T-helper 1 cell (primary cell): Measurements from ENCODE around the gene GTSE1.

ENCODE experiments used
- DNase-seq, 5 donors: peaks; one replicate each; pipeline ENCODE4 v3.0.0-alpha.2; 2012 to 2020

GTSE1 gene

DNA sequence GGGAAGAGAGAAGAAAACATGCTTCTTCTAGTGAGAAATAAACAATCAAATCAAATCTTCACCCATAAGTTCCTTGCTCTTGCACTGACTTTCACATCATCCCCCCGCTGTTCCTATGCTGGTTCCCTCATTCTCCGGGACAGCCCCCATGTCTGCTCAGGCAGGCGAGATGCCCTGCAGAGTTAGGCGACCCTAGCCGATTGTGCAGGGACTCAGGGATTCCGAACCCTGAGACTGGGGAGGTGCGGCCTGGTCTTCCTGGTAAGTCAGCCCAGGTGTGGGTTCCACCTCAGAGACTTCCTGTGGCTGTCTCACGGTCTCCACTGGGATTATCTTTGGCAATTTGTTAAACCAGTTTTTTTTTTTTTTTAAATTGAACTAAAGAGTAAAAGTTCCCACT, 22.3 kb upstream of the GTSE1 start:
- DNase-seq: no peak

DNA sequence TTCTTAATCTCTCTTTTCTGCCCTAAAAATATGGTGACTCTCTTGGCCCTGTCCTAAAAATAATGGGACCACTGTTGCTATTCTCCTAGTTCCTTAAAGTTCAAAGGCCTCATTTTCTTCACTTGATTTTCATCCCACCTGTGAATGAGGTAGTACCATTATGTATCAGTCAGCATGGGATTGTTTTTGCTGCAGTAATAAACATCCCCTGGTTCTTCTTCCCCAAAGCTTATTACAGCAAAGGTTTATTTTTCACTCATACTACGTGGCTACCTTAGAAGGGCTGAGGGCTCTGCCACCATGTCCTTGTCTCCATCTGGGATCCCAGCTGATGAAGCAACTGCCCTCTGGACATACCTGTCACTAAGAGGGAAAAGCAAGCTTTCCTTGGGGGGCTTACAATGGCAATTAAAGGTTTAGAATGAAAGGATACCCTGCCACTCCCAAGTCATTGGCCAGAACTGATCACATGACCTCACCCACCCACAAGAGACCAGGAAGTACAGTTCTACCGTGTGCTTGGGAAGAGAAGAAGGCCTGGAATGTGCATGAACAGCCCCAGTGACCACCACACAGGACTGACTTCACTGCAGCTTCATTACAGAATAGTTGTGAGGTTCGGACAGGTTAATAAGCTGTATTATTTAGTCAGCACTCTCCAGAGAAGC, 21.1 kb upstream of the GTSE1 start:
- DNase-seq: no peak

DNA sequence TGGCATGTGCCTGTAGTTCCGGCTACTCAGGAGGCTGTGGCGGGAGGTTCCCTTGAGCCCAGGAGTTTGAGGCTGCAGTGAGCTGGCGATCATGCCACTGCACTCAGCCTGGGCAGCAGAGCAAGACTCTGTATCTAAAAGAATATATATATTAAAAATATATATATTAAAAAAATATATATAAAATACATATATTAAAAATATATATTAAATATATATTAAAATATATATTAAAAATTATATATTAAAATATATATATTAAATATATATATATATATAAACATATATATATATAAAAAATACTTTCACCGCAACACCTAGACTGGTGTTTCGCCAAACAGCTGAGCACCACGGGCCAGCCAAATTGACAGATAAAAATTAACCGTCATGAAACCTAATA, 20.1 kb upstream of the GTSE1 start:
- no peak for DNase-seq

DNA sequence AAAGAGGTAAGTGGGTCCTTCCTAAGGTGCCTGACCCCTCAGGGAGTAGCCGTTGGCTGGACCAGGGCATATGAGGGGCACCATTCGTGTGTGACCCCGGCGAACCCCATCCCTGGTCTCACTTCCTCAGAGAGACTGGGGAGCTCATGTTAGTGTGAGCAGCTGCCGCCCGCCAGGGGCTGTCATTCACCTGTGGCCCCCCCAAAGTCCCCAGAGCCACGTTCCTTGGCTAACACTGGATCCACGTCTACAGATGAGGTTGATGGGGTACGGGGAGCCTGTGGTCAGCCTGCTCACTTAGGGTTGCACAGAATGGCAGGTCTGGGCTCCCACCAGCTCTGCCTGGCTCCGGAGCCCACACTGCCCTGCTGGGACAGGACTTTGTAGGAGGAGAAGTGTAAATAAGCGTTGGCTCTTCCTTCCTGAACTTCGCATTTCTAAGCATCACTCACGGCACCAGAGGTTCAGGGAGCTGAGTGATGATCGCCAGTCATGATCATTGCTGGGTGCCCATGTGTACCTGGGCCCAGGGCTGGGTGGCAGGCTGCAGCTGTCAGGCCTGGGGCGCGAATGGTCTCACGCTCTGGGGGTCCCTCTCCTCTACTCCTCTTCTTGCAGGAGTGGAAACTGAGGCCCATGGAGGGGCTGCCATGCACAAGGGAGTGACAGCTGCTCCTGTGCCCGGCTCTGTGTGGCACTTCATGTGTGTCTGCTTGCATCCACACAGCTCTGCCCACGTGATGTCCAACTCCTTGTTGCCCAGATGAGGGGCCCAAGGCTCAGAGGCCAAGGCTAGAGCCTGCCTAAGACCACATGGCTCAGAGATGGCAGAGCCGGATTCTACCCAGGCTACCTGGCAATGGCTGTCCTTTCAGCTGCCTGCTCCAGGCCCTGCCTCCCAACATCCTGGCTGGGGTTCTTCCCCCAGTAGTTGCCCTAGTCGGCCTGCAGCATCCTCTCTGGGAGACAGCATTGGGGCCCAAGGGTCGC, 17.7 kb upstream of the GTSE1 start:
- no peak for DNase-seq

DNA sequence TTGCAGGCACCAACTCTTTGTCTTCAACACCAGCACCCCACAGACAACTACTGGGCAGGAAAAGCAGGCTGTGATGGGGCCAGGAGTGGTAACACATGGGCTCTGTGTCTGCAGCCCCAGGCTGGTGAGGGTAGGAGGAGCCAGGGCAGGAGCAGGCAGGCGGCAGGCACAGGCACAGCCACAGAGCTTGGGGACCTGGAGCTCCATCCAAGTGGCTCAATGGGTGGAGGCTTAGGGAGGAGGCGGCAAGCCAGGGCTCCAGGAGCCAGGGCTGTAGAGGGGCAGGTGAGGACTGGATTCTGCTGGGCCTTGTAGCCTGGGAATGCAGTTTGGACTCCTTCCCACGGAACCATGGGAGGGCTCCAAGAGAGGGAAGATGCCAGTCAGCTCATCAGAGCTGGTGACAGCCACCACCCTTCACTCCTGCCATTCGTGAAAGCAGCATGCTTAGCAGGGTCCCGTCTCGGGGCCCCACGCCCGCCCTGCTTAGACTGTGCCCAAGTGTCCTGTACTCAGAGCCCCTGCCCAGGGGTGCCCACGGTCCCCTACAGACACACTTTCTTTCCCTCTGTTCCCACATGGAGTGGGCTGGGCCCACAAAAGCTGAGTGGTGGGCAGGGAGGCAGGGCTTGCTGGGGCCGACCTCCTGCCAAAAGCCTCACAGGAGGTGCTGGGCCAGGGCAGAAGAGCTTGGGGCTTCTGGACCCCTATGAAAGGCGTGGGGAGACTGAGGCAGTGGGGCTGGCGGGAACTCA, 16.4 kb upstream of the GTSE1 start:
- DNase-seq: no peak

DNA sequence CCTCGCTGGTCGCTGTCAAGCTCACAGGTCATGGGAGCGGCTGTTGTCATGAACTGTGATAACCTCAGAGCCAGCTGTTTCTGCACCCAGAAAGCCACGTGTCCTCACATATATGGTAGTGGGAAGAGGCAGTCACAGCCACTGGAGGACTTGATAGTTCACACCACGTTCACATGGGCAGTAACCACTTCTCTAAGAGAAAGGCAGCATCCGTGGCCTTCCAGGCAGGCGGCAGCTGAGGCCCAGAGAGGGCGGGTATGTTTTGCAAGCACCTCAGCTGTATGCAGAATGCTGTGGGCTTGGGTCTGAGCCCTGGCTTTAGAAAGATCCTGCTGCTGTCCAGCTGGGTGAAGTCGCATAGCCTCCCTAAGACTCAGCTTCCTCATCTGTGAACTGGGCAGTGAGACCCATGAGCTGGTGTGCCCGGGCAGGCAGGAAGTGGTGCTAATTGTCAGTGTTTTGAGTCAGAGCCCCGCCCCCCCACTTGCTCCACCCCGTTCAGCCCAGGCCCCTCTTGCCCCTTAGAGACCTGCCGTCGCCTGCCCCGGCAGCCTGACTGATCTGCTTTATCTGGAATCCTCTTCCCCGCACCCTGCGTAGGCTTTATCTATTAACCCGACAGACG, 15.6 kb upstream of the GTSE1 start:
- no peak for DNase-seq

DNA sequence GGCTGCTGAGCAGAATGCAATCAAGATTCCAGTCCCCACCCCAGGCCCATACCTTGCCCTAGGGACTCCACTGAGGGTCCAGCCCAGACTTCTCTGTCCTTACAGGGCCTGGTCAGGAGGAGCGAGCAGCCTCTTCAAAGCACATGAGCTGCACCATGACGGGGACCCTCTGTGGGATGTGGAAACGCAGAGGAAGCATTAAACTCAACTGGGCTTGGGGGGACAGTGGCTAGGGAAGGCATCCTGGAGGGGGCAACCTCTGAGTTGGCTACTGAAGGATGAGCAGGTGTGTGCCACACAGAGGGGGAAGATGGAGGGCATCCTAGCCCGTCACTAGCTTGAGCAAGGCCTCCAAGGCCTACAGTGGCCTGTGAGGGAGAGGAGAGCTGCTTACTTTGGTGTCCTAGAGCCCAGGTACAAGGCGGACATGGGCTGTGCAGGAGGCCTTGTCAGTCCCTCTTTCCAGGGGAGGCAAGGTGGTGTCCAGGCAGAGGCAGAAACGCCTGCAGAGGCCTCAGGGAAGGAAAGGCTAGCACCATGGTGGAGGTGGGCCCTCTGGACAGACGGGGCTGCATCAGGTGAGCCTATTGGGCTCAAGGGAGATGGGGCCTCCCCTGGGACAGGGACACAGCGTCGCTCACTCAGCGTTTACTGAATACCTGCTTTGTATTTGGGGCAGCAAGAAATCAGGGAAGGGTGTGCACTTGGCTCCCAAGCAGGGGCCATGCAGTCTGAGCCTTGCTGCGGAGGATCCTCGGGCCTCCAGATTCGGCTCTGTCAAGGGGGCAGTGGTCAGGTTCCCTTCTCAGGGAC, 14.6 kb upstream of the GTSE1 start:
- DNase-seq: no peak

DNA sequence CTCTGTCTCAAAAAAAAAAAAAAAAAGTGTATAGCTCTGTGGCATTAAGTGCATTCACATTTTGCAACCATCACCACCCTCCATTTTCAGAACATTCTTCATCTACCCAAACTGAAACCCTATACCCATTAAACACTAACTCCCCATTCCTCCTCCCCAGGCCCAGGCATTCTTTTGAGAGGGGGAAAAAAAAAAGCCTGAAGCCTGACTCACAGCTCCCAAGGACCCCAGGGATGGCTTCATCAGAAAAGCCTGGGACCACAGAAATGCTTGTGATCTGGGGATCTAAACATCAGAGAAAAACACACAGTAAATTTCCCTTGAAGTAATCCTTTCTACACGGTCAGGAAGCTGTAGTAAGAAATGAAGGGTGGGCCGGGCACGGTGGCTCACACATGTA, 10.7 kb upstream of the GTSE1 start:
- DNase-seq: no peak

DNA sequence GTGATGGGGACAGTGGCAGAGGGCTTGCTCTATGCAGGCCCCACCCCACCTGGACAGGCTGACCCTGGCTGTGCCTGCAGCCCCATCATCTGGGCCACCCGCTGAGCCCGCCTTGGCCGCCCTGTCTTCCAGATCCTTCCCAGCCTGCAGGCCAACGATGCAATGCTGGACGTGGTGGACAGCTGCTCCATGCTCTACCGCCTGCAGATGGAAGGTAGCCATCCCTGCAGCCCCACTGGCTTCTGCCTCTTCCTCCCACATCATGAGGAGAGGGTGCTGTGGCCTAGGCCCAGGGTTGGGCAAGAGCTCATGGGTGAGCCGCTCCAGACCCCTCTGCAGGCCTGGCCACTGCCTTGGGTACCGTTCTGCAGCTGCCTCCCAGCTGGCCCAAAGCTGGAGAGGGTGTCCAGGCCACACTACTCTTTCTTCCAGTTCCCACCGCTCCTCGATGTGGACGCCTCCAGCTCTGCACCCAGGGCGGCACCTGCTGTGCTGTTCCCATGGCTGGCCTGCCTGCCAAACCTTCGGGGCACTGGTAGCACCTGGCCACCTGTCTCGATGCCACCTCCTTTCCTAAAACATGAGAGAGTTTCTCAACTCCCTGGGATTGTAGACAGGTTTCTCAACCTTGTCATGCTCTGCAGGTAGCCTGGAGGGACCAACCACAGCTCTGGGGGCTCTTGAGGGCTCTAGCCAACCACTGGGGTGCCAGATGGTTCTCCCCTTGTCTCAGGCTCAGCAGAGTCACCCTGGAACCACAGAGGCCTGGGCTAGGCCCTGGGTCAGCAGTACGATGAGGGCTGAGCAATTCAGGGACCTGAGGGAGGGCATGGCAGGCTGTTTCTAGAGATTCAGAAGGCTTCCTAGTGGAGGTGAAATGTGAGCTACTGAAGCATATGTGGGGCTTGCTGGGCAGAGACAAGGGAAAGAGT, 9.5 kb upstream of the GTSE1 start:
- DNase-seq: no peak

DNA sequence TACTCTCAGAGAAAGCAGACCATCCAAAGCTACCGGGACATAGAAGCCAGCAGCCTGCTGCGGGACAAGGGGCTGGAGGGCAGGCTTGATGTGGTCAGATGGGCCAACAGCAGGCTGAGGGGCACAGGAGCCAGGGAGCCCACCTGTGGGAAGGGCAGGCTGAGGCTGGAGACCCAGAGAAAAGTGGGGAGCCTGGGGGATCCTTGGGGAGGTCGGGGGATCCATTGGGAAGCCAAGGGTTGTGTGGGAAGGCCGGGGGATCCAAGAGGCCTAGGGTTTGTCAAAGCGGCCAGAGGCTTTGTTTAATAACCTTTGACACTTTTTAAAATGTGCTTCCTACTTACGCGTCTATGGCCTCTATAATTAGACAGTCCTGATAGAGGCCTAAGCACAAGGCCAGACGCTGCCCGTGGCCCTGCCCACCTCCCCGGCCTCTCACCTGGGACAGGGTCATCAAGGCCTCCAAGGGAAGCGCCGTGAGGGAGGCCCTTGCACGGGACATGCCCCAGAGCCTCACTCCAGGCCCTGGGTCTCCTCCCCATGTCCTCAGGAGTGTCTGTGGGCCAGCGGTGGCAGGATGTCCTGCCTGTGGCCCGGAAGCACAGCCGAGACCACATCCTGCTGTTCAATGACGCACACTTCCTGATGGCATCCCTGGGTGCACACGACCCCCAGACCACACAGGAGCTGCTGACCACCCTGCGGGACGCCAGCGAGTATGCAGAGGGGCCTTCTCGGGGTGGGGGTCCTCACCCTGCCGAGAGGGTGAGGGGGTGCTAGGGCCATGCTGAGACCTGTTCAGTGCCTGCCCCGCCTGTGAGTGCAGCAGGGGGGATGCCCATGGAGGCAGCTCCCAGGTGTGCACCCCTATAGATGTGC, 8.6 kb upstream of the GTSE1 start:
- DNase-seq: peak in 1 of 5 donors; percentile 86

DNA sequence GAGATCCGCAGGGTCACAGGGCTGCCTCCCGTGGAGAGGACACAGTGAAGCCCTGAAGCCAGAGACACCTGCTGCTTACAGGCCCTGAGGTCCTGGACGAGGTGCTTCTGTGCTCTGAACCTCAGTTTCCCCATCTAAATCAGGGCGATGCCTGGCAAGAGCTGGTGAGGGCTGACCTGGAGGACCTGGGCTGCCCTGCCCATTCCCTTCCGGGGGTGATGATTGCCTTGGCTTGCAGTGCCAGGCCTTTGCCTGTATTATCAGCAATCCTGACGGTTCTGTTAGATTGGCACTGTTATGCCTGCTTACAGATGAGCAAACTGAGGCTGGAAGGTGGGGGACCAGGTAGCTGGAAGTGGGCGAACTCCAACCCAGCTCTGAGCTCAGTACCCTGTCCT, 7.8 kb upstream of the GTSE1 start:
- no peak for DNase-seq

DNA sequence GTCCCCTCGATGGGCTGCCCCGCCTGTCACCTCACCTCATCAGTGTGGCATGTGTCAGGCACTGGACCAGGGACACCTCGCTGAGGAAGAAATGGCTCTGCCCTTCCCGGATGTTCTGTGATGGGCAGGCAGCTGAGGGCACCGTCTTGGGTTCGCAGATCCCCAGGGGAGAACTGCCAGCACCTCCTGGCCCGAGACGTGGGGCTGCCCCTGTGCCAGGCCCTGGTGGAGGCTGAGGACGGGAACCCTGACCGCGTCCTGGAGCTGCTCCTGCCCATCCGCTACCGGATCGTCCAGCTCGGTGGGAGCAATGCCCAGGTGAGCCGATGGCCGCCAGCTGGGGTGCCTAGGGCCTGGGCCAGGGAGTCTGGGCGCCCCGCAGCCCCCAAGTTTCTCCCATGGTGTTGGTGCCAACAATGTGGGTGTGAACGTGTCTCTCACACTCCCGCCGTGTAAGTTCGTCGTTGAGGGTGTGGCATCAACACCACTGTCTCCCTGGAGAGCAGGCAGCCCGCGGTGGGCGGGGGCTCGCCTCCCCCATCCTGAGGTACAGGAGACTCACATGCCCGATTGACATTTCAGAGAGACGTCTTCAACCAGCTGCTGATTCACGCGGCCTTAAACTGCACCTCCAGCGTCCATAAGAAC, 7.3 kb upstream of the GTSE1 start:
- no peak for DNase-seq

DNA sequence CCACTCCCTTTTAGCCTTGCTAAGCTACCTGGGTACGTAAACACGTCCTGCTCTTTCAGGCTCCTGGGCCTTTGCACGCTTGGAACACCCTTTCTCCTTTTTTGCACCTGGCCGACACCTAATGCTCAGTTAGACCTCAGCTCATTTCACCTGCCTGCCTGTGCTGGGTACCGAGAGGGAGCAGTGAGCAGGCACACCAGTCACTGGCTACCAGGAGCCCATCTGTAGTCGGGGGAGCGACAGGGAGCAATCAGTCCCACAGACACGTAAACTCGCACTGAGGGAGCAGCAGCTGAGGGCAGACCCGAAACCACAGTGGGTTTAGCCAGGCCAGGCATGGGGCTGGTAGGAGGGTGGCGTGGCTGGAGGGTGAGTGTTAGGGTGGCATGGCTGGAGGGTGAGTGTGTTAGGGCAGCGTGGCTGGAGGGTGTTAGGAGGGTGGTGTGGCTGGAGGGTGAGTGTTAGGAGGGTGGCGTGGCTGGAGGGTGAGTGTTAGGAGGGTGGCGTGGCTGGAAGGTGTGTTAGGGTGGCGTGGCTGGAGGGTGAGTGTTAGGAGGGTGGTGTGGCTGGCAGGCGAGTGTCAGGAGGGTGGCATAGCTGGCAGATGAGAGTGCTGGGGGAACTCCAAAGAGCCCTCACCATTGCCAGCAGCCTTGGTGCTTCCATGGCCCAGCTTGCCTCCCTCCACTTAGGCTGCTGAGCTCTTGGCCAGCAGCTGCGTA, 6.4 kb upstream of the GTSE1 start:
- DNase-seq: no peak

DNA sequence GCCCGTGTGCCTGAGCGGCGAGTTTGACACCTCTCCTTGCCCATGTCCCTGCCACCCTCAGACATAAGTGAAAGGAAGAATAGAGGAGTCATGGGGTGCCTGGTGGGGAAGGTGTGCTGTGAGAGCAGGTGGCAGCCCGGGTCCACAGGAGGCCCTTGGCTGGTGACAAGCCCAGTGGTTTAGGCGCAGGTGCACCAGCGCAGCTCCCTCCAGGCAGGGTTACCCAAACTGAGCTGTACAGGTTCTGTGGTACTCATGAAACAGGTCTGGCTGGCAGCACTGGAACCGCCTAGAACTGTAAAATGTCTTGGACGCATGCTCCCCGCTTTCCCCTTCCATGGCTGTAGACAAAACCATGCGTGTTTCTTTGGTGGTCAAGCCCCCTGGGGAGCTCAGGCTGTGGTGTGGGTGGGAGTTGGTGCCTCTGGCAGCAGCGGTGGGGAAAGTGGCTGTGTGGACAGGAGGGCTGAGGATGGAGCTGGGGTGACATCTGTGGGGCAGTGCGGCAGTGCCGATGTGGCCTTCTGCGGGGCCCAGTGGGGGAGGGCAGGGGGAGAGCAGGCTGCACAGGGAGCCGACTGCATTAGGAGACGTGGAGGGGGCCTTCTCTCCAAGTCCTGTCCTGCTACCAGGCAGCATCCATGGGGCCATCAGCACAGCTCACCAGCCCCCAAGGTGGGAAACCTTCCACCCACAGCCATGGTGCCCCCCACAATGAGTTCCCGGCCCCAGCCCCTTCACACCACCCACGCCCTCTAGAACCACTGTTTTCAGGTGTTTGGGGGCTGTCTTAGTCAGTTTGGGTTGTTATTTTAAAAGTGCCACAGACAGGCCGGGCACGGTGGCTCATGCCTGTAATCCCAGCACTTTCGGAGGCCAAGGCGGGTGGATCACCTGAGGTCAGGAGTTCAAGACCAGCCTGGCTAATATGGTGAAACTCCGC, 5.6 kb upstream of the GTSE1 start:
- no peak for DNase-seq

DNA sequence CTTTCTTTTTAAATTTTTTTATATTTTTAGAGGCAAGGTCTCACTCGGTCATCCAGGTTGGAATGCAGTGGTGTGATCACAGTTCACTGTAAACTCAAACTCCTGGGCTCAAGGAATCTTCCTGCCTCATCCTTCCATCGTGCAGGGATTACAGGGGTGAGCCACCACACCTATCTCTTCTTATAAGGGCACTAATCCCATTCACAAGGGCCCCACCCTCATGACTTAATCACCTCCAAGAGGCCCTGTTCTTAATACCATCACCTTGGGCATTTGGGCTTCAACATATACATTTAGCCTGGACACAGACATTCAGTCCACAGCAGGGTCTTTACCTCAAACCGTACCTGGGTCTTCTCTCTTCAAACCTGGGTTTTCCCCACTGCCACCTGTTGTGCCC, 4.5 kb upstream of the GTSE1 start:
- DNase-seq: no peak

DNA sequence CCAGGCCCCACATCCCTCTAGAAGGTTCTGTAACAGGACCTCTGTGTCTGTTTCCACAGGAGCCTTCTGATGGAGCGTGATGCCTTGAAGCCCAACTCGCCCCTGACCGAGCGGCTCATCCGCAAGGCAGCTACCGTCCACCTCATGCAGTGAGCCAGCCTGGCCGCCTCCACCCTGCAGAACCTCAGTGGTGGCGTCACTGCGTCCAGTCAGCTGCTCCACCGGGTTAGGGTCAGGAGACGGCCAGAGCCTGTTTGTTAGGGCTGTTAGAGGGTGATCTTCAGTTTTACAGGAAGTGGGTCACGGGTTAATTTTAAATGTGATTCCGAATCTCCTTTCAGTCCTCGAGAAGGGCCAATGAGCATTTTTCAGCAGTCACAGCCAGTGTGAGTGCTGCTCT, 3.9 kb upstream of the GTSE1 start:
- no peak for DNase-seq

DNA sequence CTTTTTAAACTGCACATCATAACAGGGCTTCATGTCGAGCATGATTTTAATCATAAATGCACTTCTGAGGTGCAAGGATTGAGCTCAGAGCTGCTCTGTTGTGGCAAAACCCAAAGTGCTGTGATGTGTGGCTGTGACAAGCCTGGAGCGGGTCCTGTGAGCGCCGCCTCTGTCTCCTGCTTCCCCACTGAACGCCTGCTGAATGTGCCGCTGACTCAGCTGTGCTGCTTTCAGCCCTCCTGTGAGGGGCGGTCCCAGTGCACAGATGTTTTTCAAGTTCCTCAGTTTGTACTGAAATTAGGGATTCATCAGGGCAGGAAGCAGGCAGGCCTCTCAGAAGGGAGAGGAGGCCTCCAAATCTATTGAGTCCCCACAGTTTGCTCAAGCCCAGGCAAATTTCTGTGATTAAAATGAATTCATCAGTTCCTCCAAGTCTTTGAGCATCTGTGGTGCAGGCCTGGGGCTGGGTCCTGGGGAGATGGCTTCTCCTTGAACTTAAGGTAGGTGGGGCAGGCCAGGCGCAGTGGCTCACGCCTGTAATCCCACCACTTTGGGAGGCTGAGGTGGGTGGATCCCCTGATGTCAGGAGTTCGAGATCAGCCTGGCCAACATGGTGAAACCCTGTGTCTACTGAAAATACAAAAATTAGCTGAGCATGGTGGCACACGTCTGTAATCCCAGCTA, 3.0 kb upstream of the GTSE1 start:
- no peak for DNase-seq
